GM12873 (cell line): ENCODE measurements around the gene SLC8A2.

Experiments
- TF ChIP-seq, protein P1 (sequence below): IDR thresholded peaks from 2 replicates; pipeline ENCODE4 v1.5.1; 2012; ENCODE audit warnings: low read depth, mild to moderate bottlenecking, moderate library complexity, low read length, control low read depth; ENCODE audit not compliant: insufficient read depth; ENCODE audit errors: missing control alignments

Gene SLC8A2

GRCh38 chr19:47499863-47500830 lies 28.5 kb upstream of the SLC8A2 start:
- TF ChIP-seq, protein P1, sequence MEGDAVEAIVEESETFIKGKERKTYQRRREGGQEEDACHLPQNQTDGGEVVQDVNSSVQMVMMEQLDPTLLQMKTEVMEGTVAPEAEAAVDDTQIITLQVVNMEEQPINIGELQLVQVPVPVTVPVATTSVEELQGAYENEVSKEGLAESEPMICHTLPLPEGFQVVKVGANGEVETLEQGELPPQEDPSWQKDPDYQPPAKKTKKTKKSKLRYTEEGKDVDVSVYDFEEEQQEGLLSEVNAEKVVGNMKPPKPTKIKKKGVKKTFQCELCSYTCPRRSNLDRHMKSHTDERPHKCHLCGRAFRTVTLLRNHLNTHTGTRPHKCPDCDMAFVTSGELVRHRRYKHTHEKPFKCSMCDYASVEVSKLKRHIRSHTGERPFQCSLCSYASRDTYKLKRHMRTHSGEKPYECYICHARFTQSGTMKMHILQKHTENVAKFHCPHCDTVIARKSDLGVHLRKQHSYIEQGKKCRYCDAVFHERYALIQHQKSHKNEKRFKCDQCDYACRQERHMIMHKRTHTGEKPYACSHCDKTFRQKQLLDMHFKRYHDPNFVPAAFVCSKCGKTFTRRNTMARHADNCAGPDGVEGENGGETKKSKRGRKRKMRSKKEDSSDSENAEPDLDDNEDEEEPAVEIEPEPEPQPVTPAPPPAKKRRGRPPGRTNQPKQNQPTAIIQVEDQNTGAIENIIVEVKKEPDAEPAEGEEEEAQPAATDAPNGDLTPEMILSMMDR = no peak

DNA sequence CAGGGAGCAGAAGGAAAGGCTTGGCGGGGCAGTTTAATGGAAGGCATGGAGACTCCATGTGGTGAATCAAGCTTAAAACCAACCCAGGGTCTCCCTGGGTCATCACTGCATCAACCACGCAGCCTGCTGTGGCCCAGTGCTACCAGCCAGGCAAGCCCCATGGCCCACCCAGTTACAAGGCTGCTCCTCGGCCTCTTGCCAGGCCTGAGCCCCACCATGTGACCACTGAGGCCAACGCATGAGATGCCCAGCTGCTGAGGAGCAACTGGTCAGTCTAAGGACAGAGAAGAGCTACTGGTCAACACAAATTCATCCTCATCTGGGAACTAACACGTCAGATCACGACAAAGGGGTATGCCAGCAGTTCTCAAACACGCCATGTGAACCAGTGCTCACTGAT lies 27.7 kb upstream of the SLC8A2 start:
- TF ChIP-seq, protein P1 = no peak

DNA sequence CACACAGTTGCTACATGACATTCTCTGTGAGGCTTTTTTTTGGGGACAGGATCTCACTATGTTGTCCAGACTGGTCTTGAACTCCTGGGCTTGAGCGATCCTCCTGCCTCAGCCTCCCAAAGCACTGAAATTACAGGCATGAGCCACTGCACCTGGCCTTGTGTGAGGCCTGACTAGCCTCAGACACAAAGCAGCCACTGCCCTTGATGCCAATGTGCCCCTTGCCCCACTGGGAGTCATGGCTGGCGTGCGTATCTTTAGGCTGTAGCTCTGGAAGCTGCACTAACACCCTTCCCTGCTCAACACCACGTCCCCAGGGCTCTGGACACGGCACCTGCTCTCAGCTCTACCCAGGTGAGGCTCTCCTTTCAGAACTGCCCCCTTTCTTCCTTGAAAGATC lies 26.9 kb upstream of the SLC8A2 start:
- TF ChIP-seq, protein P1 = no peak

GRCh38 chr19:47497821-47498520 lies 26.3 kb upstream of the SLC8A2 start:
- TF ChIP-seq, protein P1 = no peak

- TF ChIP-seq, protein P1 = no peak
Observed at GRCh38 chr19:47497050-47497766, 25.5 kb upstream of the SLC8A2 start.

DNA sequence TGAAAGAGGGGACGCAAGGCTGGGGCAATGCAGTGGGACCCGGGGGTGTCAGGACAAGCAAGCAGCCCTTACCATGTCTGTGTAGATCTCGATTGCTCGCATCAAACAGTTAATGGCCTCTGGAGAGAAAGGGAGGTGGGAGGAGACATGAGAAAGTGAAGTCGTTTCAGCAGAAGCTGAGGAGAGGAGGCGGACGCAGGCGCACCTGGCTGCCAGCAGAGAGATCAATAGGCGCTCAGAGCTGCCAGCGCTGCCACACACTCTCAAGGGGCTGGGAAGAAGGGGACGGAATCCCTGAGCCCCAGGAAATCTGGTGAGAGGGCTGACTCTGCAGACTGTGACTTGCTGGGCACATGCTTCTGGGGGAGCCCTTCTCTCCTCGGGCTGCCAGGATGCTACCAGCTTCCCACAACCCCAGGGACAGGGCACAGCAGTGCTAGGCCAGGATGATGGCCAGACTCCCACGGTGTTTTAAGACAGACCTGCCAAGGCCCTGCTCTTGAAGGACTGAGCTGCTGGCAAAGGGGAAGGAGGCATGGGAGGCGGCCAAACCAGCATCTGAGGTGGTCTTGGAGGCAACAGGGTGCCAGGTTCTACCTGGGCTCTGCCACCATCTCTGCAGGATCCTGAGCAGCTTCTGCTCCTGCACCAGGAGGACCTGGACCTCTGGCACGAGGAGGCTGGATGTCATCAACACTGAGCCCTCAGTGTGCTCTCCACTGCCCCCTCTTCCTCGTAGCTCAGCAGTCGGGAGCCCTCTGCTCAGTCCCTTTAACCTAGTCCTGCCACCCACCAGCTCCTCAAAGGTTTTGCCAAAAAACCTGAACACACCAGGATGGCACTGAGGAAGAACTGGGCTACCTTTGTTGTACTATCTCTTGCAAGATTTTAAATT lies 24.0 kb upstream of the SLC8A2 start:
- TF ChIP-seq, protein P1 = no peak
